LNCaP clone FGC (cell line): ENCODE measurements around the gene HGS.

ENCODE experiments used
- DNase-seq: peaks from one replicate; pipeline ENCODE4 v3.0.0-alpha.2; 2011; ENCODE audit warnings: low read depth
- H3K4me3 ChIP-seq: 2 replicates; pipeline ENCODE4 v1.5.1; 2011; ENCODE audit warnings: mild to moderate bottlenecking, low read depth, low read length, control low read depth
- CTCF ChIP-seq: IDR thresholded peaks from 2 replicates; pipeline ENCODE4 v1.5.1; 2012; ENCODE audit warnings: mild to moderate bottlenecking; ENCODE audit not compliant: control insufficient read depth, insufficient read depth; ENCODE audit errors: extremely low read depth

The HGS gene

GRCh38 chr17:81656118-81656743, 27.6 kb upstream of the HGS start, which contains the start of gene PDE6G:
TSS of gene PDE6G (minus strand) at chr17:81656542. CDS start at chr17:81653305, 3,237 bp downstream.
- no peak within 1 kb of the TSS for H3K4me3 ChIP-seq
- DNase-seq: no peak
- no peak for TF ChIP-seq CTCF

DNA sequence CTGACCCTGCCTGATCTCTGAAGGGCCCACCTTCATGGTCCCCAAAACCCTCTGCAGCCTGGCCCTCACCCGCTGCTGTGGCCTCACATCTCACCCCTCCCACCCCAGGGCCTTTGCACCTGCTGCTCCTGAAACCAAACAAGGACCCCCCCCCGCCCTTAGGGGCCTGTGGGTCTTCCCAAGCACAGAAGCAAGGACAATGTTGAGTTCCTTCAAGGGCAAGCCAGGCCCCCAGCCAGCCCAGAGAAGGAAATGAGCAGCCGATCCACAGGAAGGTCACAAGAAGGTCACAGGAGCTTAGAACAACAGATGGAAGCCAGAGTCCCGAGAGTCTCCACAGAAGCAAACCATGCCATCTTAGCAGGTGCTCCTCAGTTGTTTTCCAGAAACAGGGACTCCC, 27.0 kb upstream of the HGS start:
- H3K4me3 ChIP-seq: no peak overlapping the region
- no peak for TF ChIP-seq CTCF
- DNase-seq: no peak

DNA sequence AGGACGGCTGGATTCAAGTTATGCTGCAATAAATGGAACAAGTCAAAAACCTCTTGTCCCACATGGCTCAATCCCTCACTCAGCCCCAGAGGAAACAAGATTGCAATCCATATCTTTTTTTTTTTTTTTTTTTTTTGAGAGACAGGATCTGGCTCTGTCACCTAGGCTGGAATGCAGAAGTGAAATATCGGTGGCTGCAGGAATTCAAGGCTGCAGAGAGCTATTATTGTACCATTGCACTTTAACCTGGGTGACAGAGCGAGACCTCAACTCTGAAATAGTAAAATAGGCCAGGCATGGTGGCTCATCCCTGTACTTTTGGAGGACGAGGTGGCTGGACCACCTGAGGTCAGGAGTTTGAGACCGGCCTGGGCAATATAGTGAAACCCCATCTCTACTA, 24.8 kb upstream of the HGS start:
- no peak for TF ChIP-seq CTCF
- no peak for DNase-seq
- H3K4me3 ChIP-seq: no peak overlapping the region

GRCh38 chr17:81660441-81660840, 23.4 kb upstream of the HGS start:
- no peak for DNase-seq
- H3K4me3 ChIP-seq: no peak overlapping the region
- TF ChIP-seq CTCF: no peak

DNA sequence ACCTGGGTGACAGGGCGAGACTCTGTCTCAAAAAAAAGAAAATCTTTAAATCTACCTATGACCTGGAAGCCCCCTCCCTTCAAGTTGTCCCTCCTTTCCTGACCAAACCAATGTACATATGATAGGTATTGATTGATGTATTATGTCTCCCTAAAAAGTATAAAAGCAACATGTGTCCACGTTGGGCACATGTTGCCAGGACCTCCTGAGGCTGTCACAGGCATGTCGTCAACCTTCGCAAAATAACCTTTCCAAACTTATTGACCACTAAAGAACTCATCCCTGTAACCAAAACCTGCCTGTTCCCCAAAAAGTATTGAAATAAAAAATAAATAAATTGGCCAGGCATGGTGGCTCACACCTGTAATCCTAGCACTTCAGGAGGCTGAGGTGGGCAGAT, 21.8 kb upstream of the HGS start:
- no peak for DNase-seq
- TF ChIP-seq CTCF: no peak
- H3K4me3 ChIP-seq: no peak overlapping the region

DNA sequence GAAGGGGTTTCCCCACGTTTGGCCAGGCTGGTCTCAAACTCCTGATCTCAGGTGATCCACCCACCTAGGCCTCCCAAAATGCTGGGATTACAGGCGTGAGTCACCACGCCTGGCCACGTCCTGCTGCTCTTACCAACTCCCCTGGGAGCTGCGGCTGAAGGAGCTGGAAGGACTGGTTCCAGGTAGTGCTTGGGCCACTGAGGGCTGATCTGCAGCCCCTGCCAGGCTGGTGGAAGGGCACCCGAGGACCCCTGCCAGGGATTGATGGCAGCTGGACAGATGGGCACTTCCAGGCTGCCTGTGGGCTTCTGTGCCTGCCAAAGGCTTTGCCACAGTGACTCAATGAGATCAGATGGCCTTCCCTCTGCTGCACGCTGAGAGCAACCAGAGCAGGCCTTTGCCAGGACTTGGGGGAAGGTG, 19.8 kb upstream of the HGS start:
- no peak overlapping the region for H3K4me3 ChIP-seq
- TF ChIP-seq CTCF: no peak
- DNase-seq: no peak
